ENCODE measurements around the gene ACBD3. TPM values are rescaled to one million over a fixed set of nuclear protein-coding genes. Genes with fewer than 3 reads are reported as not detected.

ACBD3 gene
- total and polyA plus RNA-seq, 8 donors = 40.7 to 56.9 (median 53.3) TPM

DNA sequence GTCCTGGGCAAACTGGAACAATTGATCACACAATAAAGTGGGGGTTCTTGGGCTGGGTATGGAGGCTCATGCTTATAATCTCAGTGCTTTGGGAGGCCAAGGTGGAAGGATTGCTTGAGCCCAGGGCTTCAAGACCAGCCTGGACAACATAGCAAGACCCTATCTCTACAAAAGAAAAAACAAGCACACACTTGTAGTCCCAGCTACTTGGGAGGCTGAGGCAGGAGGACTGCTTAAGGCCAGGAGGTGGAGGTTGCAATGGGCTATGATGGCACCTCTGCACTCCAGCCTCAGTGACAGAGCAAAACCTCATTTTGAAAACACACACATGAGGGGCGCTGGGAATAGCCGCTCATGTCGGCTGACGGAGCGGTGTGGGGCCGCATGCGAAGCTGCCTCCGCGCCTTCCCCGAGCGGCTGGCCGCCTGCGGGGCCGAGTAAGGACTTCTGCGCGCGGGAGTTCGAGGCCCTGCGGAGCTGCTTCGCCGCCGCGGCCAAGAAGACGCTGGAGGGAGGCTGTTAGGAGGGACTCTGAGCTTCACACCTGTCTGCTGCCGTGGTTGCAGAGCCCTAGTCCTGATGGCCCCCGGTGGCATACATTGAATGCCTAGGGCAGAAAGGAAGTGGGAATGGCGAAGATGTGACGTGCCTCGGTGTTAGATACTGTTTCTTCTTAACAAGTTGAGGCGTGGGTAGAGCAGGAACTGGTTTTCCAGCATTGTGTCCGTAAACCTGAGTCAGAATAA, 59.5 kb downstream of the ACBD3 start:
- Histone ChIP-seq H3K27me3 (peaks cover 0 to 13% of the 10 kb centered on the region in 2 donors), H3K36me3 (no peaks in the 10 kb centered on the region), H3K27ac (peak overlapping the region; percentile 65 to 74), H3K4me1 (peaks cover 3 to 36% of the 10 kb centered on the region in 2 donors), H3K9me3 (no peaks in the 10 kb centered on the region), H3K4me3 (no peak overlapping the region)
- TF ChIP-seq, protein P1, sequence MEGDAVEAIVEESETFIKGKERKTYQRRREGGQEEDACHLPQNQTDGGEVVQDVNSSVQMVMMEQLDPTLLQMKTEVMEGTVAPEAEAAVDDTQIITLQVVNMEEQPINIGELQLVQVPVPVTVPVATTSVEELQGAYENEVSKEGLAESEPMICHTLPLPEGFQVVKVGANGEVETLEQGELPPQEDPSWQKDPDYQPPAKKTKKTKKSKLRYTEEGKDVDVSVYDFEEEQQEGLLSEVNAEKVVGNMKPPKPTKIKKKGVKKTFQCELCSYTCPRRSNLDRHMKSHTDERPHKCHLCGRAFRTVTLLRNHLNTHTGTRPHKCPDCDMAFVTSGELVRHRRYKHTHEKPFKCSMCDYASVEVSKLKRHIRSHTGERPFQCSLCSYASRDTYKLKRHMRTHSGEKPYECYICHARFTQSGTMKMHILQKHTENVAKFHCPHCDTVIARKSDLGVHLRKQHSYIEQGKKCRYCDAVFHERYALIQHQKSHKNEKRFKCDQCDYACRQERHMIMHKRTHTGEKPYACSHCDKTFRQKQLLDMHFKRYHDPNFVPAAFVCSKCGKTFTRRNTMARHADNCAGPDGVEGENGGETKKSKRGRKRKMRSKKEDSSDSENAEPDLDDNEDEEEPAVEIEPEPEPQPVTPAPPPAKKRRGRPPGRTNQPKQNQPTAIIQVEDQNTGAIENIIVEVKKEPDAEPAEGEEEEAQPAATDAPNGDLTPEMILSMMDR (IDR thresholded peaks at IDR 0.05) = no peak
- intact Hi-C loops (cut with DNase I) = loop anchor here in 1 of 2 donors (5.0 to 10.0 kb wide), 2 partner anchors 70 to 208 kb away; no protein-coding TSS in a partner anchor
- no peak for ATAC-seq
- no peak for DNase-seq

GRCh38 chr1:226125831-226126230, 60.7 kb downstream of the ACBD3 start:
- DNase-seq (no peak), ATAC-seq (no peak)
- peaks cover 3 to 44% of the 10 kb centered on the region in 2 donors for H3K4me1 ChIP-seq
- intact Hi-C loops (cut with DNase I) = loop anchor here in 1 of 2 donors (5.0 to 10.0 kb wide), 2 partner anchors 71 to 209 kb away; no protein-coding TSS in a partner anchor
- H3K27me3 ChIP-seq = peaks cover 0 to 16% of the 10 kb centered on the region in 2 donors
- no peaks in the 10 kb centered on the region for H3K9me3 ChIP-seq
- TF ChIP-seq, protein P1 (IDR thresholded peaks at IDR 0.05) = no peak
- no peak overlapping the region for H3K27ac ChIP-seq
- no peaks in the 10 kb centered on the region for H3K36me3 ChIP-seq
- no peak overlapping the region for H3K4me3 ChIP-seq

DNA sequence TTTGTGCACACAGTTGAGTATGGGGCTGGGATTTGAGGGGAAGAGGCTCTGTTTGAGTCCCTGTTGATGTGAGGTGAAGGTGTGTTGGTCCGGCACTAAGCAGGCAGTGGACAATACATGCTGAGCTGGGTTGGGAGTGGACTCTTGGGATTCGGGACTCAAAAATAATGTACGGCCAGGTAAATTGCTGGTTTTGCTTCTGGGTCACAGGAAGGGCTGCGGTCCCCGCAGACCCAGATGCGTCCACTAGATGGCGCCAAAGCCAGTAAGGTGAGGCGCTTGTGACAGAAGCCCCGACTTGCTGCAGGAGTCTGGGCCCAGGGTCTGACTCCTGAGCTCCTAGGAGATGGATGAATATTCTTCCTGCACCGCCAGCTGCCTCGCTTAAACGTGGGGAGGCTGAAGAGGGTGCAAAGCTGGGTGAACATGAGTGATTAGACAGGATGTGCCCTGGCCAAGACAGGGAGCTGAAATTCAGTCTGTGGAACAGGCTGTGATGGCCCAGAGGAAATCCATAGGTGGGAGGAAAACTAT, 61.4 kb downstream of the ACBD3 start:
- intact Hi-C loops (cut with DNase I) = loop anchor here in 1 of 2 donors (5.0 to 10.0 kb wide), 2 partner anchors 72 to 210 kb away; no protein-coding TSS in a partner anchor
- peak; percentile 39 for ATAC-seq

DNA sequence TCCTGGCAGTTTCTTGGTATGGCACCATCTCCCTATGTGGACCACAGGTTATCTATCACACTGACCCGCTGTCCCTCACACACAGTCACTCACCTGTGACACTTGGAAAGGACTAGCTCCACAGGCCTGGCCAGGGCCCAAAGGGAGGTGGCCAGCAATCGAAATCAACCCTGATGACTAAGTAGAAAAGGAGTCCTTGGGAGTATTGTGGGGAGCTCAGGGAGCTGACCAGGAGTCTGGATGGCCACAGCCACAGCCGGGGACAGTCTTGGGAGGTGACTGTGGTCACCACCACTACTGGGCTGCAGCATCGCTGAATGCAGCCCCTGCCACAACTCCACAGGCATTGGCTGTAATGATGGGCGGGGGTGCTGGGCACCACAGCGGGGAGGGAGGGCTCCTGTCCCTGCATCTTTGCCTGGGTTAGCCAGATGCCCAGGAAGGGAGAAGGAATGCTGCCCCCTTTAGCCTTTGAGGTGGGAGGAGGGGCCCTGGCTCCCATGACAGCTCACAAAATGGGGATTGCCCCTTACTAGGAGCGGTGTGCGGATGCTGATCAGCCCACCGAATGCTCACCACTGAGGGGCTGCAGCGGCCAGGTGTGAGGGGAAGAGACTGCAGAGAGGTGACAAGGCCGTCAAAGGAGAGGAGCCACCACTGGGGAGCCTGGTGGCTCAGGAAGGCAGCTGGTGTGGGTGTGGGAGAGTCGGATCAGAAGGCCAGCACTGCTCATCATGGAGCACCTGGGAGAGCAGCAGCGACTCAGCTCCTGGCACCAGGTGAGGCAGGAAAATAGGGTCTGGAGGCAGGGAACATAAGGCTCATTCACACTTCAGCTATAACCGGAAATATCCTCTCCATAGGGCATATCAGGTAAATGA, 62.7 kb downstream of the ACBD3 start:
- Histone ChIP-seq H3K36me3 (no peaks in the 10 kb centered on the region), H3K4me3 (peak overlapping the region in 1 of 2 donors; percentile 65), H3K9me3 (no peaks in the 10 kb centered on the region), H3K27ac (peak overlapping the region in 1 of 2 donors; percentile 81), H3K4me1 (peaks cover 3 to 46% of the 10 kb centered on the region in 2 donors), H3K27me3 (peaks cover 0 to 16% of the 10 kb centered on the region in 2 donors)
- peak; percentile 8 for ATAC-seq
- TF ChIP-seq, protein P1 (IDR thresholded peaks at IDR 0.05) = no peak
- peak in 1 of 4 donors; percentile 43 for DNase-seq
- intact Hi-C loops (cut with DNase I) = loop anchor here in 1 of 2 donors (10.0 kb wide), 1 partner anchor 211 kb away; no protein-coding TSS in a partner anchor

More for the DNA sequence above, 61.4 kb downstream of the ACBD3 start:
- H3K27me3 ChIP-seq = peaks cover 0 to 16% of the 10 kb centered on the region in 2 donors
- TF ChIP-seq, protein P1 (IDR thresholded peaks at IDR 0.05) = peak; percentile 96 to 99
- H3K4me1 ChIP-seq = peaks cover 3 to 47% of the 10 kb centered on the region in 2 donors
- H3K4me3 ChIP-seq = peak overlapping the region in 1 of 2 donors; percentile 2
- no peak overlapping the region for H3K27ac ChIP-seq
- peak; percentile 71 to 95 (median 88) for DNase-seq
- no peaks in the 10 kb centered on the region for H3K36me3 ChIP-seq
- no peaks in the 10 kb centered on the region for H3K9me3 ChIP-seq
